KMS-11 (cell line): Measurements from ENCODE around the gene THUMPD1.

Experiments
- H2AFZ ChIP-seq: fragments of 200-600 bp; sonication (generic); 2 replicates; pipeline ENCODE4 v1.6.1; 2016; ENCODE audit warnings: antibody characterized with exemption, mixed run types, low read depth
- H3K27ac ChIP-seq: fragments of 200-600 bp; sonication (generic); 2 replicates; pipeline ENCODE4 v1.6.1; 2016; ENCODE audit warnings: mild to moderate bottlenecking, mixed run types
- H3K27me3 ChIP-seq: fragments of 200-600 bp; sonication (generic); 2 replicates; pipeline ENCODE4 v1.6.1; 2017; ENCODE audit warnings: mild to moderate bottlenecking, low read depth, mixed run types, moderate library complexity; ENCODE audit not compliant: insufficient read depth
- H3K36me3 ChIP-seq: fragments of 200-600 bp; sonication (generic); 2 replicates; pipeline ENCODE4 v1.6.1; 2017; ENCODE audit warnings: mild to moderate bottlenecking, mixed run types; ENCODE audit not compliant: insufficient read depth
- H3K4me1 ChIP-seq: fragments of 200-600 bp; sonication (generic); 2 replicates; pipeline ENCODE4 v1.6.1; 2016; ENCODE audit warnings: mild to moderate bottlenecking, low read depth, mixed run types; ENCODE audit not compliant: poor library complexity, severe bottlenecking
- H3K4me2 ChIP-seq: fragments of 200-600 bp; sonication (generic); 2 replicates; pipeline ENCODE4 v1.7.0; 2016; ENCODE audit warnings: mild to moderate bottlenecking, mixed run types
- H3K4me3 ChIP-seq: fragments of 200-600 bp; sonication (generic); IDR thresholded peaks from 2 replicates; pipeline ENCODE4 v1.6.1; 2017; ENCODE audit warnings: low read depth, low read length, mixed read lengths; ENCODE audit not compliant: insufficient read depth
- H3K79me2 ChIP-seq: fragments of 200-600 bp; sonication (generic); 2 replicates; pipeline ENCODE4 v1.6.1; 2016; ENCODE audit warnings: low read depth, mixed run types; ENCODE audit not compliant: insufficient read depth
- H3K9ac ChIP-seq: fragments of 200-600 bp; sonication (generic); 2 replicates; pipeline ENCODE4 v1.6.1; 2016; ENCODE audit warnings: mild to moderate bottlenecking, mixed run types
- H4K20me1 ChIP-seq: fragments of 200-600 bp; sonication (generic); 2 replicates; pipeline ENCODE4 v1.6.1; 2016; ENCODE audit warnings: mild to moderate bottlenecking, mixed run types; ENCODE audit not compliant: insufficient read depth
- CTCF ChIP-seq: fragments of 200-600 bp; sonication (generic); conservative IDR thresholded peaks from 2 replicates; pipeline ENCODE4 v1.6.1; 2017; ENCODE audit warnings: low read depth, mild to moderate bottlenecking, antibody characterized with exemption, low read length, moderate library complexity, mixed read lengths

The THUMPD1 gene

GRCh38 chr16:20755238-20755637 lies 13.6 kb upstream of the THUMPD1 start:
- no peaks in the 10 kb centered on the region for H3K4me1 ChIP-seq
- no peak overlapping the region for H3K27ac ChIP-seq

GRCh38 chr16:20753727-20754126 lies 12.1 kb upstream of the THUMPD1 start:
- H3K4me3 ChIP-seq = no peak overlapping the region
- H4K20me1 ChIP-seq = no peaks in the 10 kb centered on the region
- H3K4me1 ChIP-seq = no peaks in the 10 kb centered on the region
- no peak for TF ChIP-seq CTCF
- H3K27ac ChIP-seq = no peak overlapping the region
- H2AFZ ChIP-seq = no peak overlapping the region
- no peaks in the 10 kb centered on the region for H3K27me3 ChIP-seq
- no peaks in the 10 kb centered on the region for H3K79me2 ChIP-seq
- H3K9ac ChIP-seq = no peak overlapping the region
- H3K4me2 ChIP-seq = no peak overlapping the region
- no peaks in the 10 kb centered on the region for H3K36me3 ChIP-seq

More at GRCh38 chr16:20755238-20755637, 13.6 kb upstream of the THUMPD1 start:
- no peak overlapping the region for H3K4me3 ChIP-seq
- H3K4me2 ChIP-seq = no peak overlapping the region
- no peaks in the 10 kb centered on the region for H3K36me3 ChIP-seq
- H3K27me3 ChIP-seq = no peaks in the 10 kb centered on the region
- no peak overlapping the region for H3K9ac ChIP-seq
- no peak overlapping the region for H2AFZ ChIP-seq
- H4K20me1 ChIP-seq = no peaks in the 10 kb centered on the region
- H3K79me2 ChIP-seq = no peaks in the 10 kb centered on the region
- TF ChIP-seq CTCF = no peak

GRCh38 chr16:20750558-20750957 lies 8.9 kb upstream of the THUMPD1 start:
- Histone ChIP-seq H4K20me1 (no peaks in the 10 kb centered on the region), H3K79me2 (no peaks in the 10 kb centered on the region), H3K27ac (no peak overlapping the region), H3K4me3 (no peak overlapping the region), H3K4me2 (no peak overlapping the region), H3K27me3 (no peaks in the 10 kb centered on the region), H3K9ac (no peak overlapping the region), H2AFZ (no peak overlapping the region), H3K36me3 (no peaks in the 10 kb centered on the region), H3K4me1 (no peaks in the 10 kb centered on the region)
- no peak for TF ChIP-seq CTCF

GRCh38 chr16:20749474-20749873 lies 7.9 kb upstream of the THUMPD1 start:
- H3K4me1 ChIP-seq = no peaks in the 10 kb centered on the region
- no peak overlapping the region for H3K4me3 ChIP-seq
- no peak for TF ChIP-seq CTCF
- no peak overlapping the region for H3K4me2 ChIP-seq
- no peaks in the 10 kb centered on the region for H4K20me1 ChIP-seq
- H3K27me3 ChIP-seq = no peaks in the 10 kb centered on the region
- no peaks in the 10 kb centered on the region for H3K36me3 ChIP-seq
- no peaks in the 10 kb centered on the region for H3K79me2 ChIP-seq
- H3K9ac ChIP-seq = no peak overlapping the region
- H3K27ac ChIP-seq = no peak overlapping the region
- no peak overlapping the region for H2AFZ ChIP-seq
